Measurements from ENCODE around the gene XRCC5.

XRCC5 gene

DNA sequence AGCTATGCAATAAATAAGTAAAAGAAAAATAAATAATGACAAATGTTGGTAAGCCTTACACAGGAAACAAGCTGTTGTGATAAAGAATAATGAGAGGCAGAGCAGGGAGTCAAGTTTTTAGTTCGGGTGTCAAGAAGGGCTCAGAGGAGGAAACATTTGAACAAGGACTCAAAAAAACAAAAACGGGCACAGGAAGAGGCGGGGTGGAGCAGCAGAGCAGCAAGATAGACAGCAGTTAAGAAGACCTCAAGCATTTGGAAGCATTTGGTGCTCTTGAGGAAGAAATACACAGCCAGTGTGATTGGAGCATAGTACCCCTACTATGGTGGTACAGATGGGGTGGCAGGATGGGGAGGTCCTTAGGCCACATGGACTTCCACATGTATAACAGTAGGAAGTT lies 24.6 kb upstream of the XRCC5 start:
- DNase-seq (ENCODE audit: low read depth in 2 of 2): no peak

DNA sequence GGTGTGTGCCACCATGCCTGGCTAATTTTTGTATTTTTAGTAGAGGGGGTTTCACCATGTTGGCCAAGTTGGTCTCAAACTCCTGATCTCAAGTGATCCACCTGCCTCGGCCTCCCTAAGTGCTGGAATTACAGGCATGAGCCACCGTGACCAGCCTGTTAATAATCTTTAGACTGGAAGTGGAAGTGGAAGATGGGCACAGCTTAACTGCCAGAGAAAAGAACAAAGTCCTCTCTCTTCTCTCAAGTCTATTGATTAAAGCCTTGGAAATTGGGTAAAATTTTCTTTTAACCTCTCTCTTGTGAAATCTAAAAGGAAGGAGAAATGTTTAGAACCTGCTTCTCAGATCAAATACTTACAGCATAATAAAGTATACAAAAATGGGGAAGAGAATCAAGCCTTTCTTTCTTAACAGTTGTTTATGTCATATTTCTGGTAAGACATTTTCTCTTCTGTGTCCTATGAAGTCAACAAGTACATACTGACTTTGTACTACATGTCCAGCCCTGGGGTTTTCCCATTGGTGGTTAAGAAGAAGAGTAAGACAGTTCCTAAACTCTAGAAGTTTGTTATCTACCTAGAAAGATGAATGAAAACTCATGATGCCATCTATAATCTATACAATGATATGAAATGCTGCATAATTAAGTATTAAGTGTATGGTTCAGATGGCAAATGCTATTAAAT lies 22.8 kb upstream of the XRCC5 start:
- DNase-seq (ENCODE audit: low read depth in 2 of 2): no peak

DNA sequence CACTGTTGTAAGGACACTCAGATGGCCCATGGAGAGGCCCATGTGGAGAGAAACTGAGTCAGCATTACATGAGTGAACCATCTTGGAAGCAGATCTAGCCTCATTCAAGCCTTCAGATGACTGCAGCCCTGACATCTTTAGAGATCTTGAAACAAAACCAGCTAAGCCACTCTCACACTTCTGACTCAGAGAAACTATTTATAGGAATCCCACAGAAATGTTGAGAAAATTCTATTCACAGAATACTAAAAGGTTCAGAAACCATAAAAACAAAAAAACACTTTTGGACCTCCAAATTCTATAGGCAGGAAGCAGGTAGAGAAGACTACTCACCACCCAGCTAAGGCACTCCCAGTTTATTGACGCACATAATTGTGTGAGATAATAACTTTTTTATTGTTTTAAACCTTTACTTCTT lies 18.8 kb upstream of the XRCC5 start:
- DNase-seq (ENCODE audit: low read depth in 2 of 2): no peak

DNA sequence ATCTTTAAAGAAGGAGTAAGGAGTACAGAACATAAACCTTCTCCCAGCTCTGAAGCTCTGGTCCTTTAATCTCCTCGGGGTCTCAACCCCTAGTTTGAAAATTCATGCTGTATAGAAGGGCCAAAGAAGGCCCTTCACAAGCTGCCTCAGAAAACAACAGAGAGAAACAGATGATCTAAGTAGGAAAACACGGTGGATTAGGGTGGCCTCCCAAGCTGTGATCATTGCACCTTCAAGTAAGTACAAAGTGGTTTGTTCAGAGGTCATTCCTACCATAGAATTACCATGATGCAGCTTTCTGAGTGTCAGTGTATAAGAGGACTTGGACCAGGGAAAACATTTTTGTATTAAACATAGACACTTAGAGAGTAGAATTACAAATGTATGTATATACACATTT lies 16.5 kb upstream of the XRCC5 start:
- DNase-seq (ENCODE audit: low read depth in 2 of 2): no peak

DNA sequence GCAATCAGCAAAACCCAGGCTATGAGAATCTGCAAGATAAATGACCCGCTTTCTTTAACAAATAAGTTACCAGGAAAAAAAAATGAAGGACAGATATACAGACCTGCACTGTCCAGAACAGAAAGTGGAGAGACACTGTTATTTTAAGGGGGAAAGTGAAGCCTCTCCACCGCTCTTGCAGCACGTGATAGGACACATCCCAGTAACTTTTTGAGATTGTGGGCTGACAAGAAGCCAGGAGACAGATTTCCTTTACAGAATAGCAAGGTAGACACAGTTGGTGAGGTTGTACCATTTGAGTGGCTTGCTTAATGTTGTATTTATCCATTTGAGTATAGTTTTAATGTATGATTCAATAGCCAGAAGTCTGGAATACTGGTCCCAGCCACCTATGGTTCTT lies 14.4 kb upstream of the XRCC5 start:
- DNase-seq (ENCODE audit: low read depth in 2 of 2): no peak

DNA sequence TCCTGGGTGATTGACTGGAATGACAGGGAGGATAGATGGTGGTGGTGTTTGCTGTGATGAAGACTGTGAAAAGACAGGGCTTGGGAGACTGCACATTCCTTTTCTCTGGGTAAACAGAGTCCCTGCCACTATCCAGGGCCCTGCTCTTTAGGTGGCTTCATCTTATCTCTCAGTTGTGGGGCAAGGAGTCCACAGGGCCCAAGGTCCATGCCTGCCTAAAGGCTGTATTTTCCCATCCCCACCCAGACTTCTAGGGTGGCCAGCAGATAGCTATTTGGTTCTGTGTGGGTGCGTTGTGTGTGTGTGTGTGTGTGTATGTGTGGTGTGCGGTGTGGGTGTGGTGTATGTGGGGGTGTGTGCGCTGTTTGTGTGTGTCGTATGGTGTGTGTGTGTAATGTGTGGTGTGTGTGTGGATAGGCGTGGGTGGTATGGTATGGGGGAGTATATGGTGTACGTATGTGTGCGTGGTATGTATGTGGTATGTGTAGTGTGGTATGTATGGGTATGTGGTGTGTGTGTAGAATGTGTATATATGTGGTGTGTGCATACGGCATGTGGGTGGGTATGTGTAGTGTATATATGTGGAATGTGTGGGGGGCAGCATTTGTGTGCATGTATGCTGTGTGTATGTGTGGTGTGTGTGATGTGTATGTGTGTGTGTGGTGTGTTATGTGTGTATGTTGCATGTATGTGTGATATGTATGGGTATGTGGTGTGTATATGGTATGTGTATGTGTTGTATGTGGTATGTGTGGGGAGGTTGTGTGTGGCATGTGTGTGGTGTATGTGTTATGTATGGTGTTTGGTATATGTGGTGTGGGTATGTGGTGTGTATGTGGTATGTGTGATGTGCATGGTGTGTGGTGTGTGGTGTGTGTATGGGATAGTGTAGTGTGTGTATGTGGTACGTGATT lies 10.5 kb upstream of the XRCC5 start:
- no peak for DNase-seq (ENCODE audit: low read depth in 2 of 2)

DNA sequence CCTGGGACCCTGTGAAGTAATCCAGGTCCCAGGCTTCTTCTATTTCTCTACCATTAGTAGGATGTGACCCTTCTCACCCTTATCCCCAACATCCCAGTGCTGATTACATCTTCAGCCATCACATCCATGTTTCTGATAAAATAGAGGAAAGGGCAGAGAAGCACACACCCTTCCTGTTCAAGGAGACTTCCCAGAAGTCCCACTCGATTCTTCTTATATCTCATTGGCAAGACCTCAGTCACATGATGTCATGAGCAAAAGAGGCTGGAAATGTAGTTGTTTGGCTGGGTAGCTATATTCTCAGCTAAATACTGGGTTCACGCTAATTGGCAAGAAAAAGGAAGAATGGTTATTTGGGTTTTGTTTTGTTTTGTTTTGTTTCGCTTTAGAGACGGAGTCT lies 8.0 kb upstream of the XRCC5 start:
- DNase-seq (ENCODE audit: low read depth in 2 of 2): no peak

DNA sequence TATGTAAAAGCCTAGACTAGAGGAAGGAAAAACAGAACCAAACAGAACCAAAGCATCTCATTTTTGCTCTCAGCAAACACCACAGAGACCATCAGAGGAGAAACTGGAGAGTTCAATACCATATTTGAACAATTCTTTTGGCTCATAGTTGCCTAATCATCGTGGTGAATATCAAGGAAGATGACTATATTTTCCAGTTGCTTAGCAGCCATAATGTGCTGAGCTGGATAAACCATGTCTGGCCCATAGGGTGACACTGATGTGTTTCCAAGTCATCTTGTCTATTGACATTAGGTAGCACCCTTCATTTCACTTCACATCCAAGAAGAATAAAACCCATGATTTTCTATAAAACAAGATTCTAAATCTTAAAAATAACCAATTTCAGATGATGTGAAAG lies 5.9 kb upstream of the XRCC5 start:
- DNase-seq (ENCODE audit: low read depth in 2 of 2): no peak

DNA sequence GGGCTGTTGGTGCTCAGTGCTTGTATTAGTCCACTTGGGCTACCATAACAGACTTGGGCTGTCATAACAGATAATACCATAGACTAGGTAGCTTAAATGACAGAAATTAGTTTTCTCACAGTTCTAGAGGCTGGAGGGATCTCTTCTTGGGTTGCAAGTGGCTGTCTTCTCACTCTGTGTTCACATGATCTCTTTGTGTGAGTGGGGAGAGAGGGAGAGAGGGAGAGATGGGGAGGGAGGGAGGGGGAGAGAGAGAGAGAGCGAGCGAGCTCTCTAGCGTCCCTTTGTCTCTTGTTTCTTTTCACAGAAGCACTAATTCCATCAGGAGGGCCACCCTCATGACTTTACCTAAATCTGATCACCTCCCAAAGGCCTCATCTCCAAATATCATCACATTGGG lies 4.5 kb upstream of the XRCC5 start:
- DNase-seq (ENCODE audit: low read depth in 2 of 2): no peak

DNA sequence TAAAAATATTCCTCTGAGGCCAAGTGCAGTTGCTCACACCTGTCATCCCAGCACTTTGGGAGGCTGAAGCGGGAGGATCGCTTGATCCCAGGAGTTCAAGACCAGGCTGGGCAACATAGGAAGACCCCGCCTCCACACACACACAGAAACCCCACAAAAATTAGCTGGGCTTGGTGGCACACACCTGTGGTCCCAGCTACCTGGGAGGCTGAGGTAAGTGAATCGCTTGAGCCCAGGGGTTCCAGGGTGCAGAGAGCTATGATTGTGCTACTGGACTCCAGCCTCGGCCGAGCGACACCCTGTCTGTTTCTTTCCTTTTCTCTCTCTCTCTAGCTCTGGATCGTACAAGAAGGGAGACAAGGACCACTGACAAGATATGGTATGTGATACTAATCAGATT lies 1.8 kb upstream of the XRCC5 start:
- DNase-seq (ENCODE audit: low read depth in 2 of 2): no peak

DNA sequence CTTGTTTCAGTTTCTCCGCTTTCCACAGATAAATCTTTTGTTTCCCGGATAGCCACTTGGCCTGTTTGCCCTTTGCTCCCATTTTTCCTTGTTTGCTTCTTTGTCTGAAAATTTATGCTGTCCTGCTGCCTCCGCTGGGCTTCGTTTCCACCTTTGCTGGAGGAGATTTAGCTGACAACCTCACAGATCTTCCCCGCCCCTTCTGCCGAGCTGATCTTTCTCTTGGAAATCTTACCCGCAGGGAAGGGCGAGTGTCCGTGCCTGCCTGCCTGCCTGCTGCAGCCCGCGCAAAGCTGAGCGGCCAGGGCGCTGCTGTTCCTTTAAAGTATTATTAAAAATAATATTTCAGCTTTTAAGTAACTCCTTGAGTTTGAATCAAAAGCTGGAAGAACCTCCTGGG lies 1.4 kb upstream of the XRCC5 start:
- DNase-seq (ENCODE audit: low read depth in 2 of 2): no peak

DNA sequence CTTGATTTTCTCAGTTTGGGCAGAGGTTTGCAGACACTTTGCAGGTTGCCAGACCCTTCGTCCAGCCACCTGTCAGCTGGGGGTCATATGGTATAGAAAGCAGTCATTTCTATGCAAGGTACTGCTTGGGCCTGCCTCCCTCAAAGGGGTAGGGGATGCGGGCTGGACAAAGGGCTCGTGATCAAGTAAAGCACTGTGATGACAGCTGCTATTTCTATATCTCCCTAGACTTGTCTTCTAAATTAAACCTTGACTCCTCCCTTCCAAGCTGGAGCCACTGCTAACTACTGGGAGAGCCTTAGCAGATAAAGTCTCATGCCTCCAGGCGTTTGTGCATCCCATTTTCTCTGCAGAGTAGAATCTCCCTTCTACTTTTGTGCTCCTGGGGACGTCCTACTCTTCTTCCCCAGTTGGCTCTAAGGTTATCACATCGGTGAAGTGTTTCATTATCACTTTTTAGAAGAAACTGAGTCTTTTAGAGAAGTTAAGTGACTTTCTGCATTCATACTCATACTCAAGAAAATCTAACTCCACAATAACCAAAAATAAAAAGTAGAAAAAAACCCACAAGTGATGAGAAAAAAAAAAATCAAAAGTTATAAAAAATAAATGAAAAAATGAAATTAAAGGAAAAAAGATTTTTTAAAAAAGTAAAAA lies 710 bp upstream of the XRCC5 start:
- no peak for DNase-seq (ENCODE audit: low read depth in 2 of 2)

DNA sequence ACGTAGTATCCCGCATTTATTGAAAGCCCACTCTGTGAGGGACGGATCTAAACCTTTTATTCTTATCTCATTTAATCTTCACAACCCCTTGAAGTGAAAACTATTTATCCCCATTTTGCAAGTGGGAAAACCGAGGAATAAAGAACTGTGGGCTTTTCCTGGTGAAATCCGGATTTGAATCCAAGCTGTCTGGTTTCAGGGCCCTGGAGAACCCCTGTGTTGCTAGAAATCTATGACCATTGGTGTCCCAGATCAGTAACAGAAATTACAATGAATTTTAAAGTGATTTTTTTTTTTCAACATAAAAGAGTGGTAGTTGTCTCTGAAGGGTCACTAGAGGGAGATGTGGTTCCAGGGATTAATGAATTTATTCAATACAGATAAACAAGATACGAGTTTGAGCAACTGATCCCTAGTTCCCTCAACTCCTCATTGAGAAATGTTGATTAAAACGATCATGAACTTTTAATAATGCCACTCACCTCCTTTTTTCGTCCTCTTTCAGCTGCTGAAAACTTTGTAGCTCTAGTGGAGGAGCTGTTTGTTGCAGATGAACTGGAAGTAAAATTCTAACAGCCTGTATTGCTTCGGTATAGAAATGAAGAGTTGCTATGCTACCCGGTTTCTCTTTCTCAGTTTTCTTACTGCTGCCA lies 940 bp downstream of the XRCC5 start:
- no peak for DNase-seq (ENCODE audit: low read depth in 2 of 2)

DNA sequence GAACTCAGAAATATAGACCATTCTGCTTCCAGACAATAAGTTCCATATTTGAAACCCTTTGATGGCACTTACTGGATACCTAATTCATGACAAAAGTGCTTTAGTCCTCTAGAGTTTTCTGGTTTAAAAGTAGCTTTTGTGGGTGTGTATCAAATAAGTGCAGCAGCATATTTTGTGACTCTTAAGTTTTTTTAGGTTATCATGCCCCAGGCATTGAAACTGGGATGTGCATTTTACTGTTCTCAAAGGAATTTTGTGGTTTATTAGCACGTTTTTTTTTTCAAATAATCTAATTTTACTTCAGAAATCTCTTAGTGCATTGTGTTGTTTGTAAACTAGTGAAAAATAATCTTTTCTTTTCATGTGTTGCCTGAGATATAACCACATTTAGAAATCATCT lies 1.5 kb downstream of the XRCC5 start:
- no peak for DNase-seq (ENCODE audit: low read depth in 2 of 2)

DNA sequence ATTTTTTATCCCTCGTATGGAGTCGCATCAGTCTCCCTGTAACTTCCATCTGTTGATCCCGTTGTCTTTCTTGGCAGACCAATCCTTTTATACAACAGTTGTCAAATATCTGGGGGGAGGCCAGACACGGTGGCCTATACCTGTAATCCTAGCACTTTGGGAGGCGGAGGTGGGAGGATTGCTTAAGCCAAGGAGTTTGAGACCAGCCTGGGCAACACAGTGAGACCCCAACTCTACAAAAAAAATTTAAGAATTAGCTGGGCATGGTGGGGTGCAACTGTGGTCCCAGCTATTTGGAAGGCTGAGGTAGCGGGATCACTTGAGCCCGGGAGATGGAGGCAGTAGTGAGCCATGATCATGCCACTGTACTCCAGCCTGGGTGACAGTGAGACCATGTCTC lies 2.0 kb downstream of the XRCC5 start:
- DNase-seq (ENCODE audit: low read depth in 2 of 2): no peak

DNA sequence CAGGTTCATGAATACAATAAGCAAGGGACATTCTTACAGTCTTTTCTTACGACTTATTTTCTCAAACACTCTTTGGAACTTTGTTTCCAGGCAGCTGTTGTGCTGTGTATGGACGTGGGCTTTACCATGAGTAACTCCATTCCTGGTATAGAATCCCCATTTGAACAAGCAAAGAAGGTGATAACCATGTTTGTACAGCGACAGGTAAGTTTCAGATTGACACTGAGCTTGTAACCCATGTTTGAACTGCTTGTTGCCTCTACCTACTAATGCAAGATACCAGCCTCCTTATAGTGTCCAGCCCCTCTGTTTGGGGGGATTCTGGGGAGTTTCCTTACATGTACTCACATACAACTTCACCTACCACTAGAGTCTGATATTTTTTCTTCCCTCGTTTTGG lies 3.8 kb downstream of the XRCC5 start:
- DNase-seq (ENCODE audit: low read depth in 2 of 2): no peak

DNA sequence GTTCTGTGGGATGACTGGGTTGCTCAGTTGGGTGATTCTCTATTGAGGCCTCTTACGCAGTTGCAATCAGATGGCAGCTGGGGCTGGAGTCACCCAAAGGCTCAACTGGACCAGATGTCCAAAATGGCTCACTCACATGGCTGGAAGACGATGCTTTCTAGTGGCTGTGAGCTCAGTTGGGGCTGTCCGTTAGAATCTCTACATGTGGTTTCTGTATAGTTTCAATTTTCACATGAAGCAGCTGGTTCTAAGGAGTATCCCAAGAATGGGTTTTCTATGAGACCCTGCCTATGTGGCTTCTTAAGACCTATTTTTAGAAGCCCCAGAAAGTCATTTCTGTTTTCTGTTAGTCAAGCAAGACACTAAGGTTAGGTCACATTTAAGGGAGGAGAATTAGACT lies 4.4 kb downstream of the XRCC5 start:
- DNase-seq (ENCODE audit: low read depth in 2 of 2): no peak

DNA sequence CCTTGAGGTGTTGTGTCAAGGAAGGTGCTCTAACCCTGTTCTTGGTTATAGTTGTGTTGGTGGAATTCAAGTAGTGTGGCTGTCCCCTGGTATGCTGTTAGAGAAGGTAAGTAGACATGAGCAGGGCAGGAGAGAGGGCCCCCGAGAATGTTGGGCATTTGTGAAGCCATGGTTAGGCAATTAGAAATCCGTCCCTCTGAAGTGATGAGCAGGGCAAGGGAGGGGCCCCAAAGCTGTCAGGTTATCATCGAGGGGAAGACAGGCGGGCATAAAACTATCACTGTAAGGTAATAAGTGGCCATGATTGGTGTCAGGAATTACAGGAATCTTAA lies 5.2 kb downstream of the XRCC5 start:
- no peak for DNase-seq (ENCODE audit: low read depth in 2 of 2)

DNA sequence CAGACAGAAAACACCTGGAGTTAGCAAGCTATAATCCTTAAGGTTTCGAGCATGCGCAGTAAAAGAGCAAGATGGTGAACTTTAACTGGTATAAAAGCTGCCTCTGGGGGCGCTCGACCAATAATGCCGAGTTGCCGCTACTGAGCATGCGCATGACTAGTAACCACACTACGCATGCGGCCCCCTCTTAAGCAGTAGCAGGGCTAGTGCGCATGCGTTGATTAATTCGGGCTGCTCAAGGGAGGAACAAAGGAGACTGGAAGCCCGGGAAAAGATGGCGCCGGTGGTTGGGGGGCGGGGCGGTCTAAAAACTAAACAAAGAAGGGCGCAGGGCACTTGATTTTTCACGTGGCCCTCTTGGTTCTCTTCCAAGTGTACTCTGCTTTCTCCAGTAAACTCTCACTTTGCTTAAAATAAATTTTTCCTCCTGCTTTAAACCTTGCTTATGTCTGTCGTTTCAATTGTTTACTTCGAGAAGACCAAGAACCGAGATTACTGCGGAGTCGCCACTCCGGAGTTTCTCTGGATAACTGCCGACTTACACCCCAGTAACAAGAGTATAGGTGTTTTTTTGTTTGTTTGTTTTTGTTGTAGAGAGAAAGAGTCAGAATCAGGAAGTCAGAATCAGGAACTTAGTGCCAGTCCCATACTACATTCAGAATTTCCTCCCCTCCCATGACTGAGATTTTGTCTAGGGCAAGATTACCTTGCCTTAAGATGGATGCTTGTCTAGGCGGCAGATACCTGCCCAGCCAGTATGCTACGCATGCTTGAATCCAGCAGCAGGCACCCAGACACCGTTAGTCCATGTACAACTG lies 5.8 kb downstream of the XRCC5 start:
- DNase-seq (ENCODE audit: low read depth in 2 of 2): peak; percentile 88 to 95

DNA sequence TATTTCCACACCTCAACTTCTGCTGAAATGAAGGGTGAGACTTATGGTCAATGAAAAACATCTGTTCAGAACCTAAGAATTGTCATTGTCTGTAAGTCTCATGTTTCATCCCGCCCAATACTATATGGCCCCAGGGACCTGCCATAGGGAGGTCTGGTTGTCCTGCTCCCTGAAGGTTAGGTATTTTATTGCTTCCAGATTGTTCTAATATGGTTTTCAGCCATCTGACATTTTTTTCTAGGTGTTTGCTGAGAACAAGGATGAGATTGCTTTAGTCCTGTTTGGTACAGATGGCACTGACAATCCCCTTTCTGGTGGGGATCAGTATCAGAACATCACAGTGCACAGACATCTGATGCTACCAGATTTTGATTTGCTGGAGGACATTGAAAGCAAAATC lies 7.3 kb downstream of the XRCC5 start:
- DNase-seq (ENCODE audit: low read depth in 2 of 2): no peak

DNA sequence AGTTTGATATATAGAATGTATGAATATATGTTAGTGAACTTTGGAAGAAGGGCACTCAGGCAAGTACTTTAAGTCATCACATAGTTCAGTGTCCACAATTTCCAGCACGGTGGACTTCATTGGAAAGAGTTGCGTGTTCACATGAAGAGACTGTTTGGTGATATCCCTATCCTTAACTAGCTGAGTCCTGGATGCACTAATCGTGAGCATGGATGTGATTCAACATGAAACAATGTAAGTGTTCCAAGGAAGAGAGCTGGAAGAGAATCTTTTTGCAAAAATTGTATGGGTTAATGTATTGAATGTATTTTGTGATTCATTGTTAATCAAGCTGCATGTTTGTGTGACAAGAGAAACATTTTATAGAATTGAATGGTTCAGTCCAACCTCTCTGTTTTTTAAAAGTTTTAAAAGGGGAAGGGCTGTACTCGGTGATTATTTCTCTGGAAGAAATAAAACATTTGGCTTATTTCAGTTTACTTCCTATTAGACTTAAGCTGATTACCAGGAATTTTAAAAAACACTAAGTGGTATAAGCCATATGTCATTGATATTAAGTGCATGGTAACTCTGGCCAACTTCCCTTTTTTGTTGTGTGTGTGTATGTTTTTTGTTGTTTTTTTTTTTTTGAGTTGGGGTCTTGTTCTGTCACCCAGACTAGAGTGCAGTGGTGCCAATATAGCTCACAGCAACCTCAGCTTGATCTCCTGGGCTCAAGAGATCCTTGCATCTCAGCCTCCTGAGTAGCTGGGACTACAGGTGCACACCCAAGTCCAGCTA lies 8.6 kb downstream of the XRCC5 start:
- DNase-seq (ENCODE audit: low read depth in 2 of 2): no peak

Data from stimulated activated CD8-positive, alpha-beta memory T cell treated with anti-CD3 and anti-CD28 coated beads, Interleukin-7, amount 100 ng/mL, for 4 hours (primary cell).